Vagina (tissue), 2 donors: ENCODE results near the gene NRAP. TPM values are rescaled to one million over a fixed set of nuclear protein-coding genes. Genes with fewer than 3 reads are reported as not detected.

Experiments used
- DNase-seq, 2 donors: peaks; one replicate each; pipeline ENCODE4 v3.0.0-alpha.2; 2017; ENCODE audit errors: extremely low spot score in 2 of 2
- H3K27ac ChIP-seq: fragments of 200-600 bp; sonication (generic); one replicate; pipeline ENCODE4 v1.5.1; 2019
- H3K27me3 ChIP-seq: fragments of 200-600 bp; sonication (generic); one replicate; pipeline ENCODE4 v1.5.1; 2019
- H3K36me3 ChIP-seq, 2 donors: fragments of 200-600 bp; sonication (generic); one replicate each; pipeline ENCODE4 v1.5.1; 2017 to 2019
- H3K4me1 ChIP-seq: fragments of 200-600 bp; sonication (generic); one replicate; pipeline ENCODE4 v1.5.1; 2019
- H3K4me3 ChIP-seq, 2 donors: fragments of 200-600 bp; sonication (generic); 1 replicate in 1 of 2; 2 replicates in 1 of 2; pipeline ENCODE4 v1.5.1; 2016 to 2019
- H3K9me3 ChIP-seq: fragments of 200-600 bp; sonication (generic); one replicate; pipeline ENCODE4 v1.5.1; 2019
- POLR2A ChIP-seq, 2 donors: fragments of 450-650 bp; IDR thresholded peaks; one replicate each; pipeline ENCODE4 v1.6.1; 2017; ENCODE audit warnings: antibody characterized with exemption in 2 of 2, mild to moderate bottlenecking in 2 of 2, moderate library complexity in 2 of 2
- POLR2AphosphoS5 ChIP-seq, 2 donors: sonication (generic); formaldehyde crosslinking; IDR thresholded peaks; one replicate each; pipeline ENCODE4 v1.9.0; 2017; ENCODE audit warnings: antibody characterized with exemption in 2 of 2, mild to moderate bottlenecking in 2 of 2, low read depth in 1 of 2; ENCODE audit not compliant: insufficient read depth in 1 of 2
- intact Hi-C: fragments of 100-400 bp; cut with DNase I; formaldehyde crosslinking; loops from one replicate; pipeline ENCODE4 v1.15.1; 2023
- total RNA-seq: library from RNA; depleted of rRNA; stranded (reverse); fragments of >200 nt; gene quantifications from one replicate; pipeline ENCODE4 v1.2.3, GENCODE V29; 2016
- TF ChIP-seq, protein P1 (sequence below), 3 experiments: fragments of 450-650 bp in 2 of 3; fragments of 200-600 bp in 1 of 3; sonication (generic) in 1 of 3; IDR thresholded peaks; one replicate each; pipeline ENCODE4 v1.5.1; 2017 to 2019; ENCODE audit warnings: antibody characterized with exemption in 3 of 3, mild to moderate bottlenecking in 2 of 3, moderate library complexity in 2 of 3

Gene NRAP
- total RNA-seq, 1 donor from 2014 or later: not detected

DNA sequence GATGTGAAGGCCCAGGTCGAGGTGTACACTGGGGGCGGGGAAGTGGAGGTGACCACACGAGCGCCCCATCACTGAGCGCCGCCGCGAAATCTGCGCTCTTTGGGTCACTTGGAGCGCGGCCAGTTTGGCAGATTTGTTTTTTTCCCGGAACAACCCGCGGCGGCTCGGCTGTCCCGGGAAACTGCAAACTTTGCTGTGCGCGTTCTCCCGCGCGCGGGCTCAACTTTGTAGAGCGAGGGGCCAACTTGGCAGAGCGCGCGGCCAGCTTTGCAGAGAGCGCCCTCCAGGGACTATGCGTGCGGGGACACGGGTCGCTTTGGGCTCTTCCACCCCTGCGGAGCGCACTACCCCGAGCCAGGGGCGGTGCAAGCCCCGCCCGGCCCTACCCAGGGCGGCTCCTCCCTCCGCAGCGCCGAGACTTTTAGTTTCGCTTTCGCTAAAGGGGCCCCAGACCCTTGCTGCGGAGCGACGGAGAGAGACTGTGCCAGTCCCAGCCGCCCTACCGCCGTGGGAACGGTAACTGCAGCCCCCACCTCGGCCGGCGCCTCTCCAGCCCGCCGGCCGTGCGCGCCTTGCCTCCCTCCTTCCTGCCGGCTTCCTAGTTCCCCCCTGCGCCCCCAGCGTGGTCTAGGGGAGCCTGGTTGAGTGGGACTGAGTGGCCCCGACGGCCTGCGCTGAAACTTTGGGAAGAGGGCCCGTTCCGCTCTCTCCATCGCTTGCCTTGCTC is 15.8 kb upstream of the NRAP start, which contains the start of gene CASP7:
TSS of gene CASP7 (plus strand) at position 450 of the 727 bp plus-strand sequence. CDS start 17,582 bp downstream, outside the sequence.
- intact Hi-C loops: no loop called here
- TF ChIP-seq, protein P1, sequence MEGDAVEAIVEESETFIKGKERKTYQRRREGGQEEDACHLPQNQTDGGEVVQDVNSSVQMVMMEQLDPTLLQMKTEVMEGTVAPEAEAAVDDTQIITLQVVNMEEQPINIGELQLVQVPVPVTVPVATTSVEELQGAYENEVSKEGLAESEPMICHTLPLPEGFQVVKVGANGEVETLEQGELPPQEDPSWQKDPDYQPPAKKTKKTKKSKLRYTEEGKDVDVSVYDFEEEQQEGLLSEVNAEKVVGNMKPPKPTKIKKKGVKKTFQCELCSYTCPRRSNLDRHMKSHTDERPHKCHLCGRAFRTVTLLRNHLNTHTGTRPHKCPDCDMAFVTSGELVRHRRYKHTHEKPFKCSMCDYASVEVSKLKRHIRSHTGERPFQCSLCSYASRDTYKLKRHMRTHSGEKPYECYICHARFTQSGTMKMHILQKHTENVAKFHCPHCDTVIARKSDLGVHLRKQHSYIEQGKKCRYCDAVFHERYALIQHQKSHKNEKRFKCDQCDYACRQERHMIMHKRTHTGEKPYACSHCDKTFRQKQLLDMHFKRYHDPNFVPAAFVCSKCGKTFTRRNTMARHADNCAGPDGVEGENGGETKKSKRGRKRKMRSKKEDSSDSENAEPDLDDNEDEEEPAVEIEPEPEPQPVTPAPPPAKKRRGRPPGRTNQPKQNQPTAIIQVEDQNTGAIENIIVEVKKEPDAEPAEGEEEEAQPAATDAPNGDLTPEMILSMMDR (IDR thresholded peaks at IDR 0.05): peak in 1 of 3 experiments; percentile 1
- TF ChIP-seq POLR2A (IDR thresholded peaks at IDR 0.05) (peak in 1 of 2 donors; percentile 33), POLR2AphosphoS5 (IDR thresholded peaks at IDR 0.05; ENCODE audit: insufficient read depth in 1 of 2, low read depth in 1 of 2) (peak in 1 of 2 donors; percentile 84)
- DNase-seq: no peak

DNA sequence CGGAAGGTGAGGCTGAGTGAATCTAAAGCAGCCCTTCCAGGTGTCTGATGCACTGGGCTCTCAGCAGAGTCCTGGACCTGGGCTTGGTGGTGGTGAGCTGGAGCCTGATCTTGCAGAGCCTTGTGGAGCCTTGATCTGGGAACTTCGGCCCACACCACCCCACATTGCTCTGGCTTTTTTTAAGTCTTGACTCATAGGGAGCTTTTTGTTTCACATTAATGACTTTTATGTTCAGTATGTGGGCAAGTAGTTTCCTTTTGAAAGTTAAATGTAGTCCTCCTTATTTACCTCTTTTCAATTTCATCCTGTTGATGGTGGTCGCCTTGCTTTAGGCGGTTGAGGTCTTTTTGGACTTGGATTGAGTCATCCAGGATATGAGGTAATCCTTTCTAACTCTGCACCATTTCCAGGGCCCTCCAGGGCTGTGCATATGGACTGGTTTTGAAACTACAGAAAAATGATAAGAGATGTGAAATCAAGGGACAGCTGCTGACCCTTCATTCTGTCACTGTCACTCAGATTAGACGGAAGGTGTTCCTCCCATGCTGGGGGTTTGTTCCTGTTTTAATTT is 2.9 kb upstream of the NRAP start:
- no peaks in the 10 kb centered on the region for H3K36me3 ChIP-seq
- no peak for DNase-seq
- intact Hi-C loops: no loop called here
- H3K27me3 ChIP-seq: no peaks in the 10 kb centered on the region
- no peaks in the 10 kb centered on the region for H3K9me3 ChIP-seq
- no peak for TF ChIP-seq POLR2AphosphoS5 (IDR thresholded peaks at IDR 0.05; ENCODE audit: insufficient read depth in 1 of 2, low read depth in 1 of 2)
- TF ChIP-seq, protein P1 (IDR thresholded peaks at IDR 0.05): no peak
- no peak for TF ChIP-seq POLR2A (IDR thresholded peaks at IDR 0.05)
- no peak overlapping the region for H3K4me3 ChIP-seq
- H3K4me1 ChIP-seq: no peaks in the 10 kb centered on the region
- no peak overlapping the region for H3K27ac ChIP-seq

More for the DNA sequence above, 15.8 kb upstream of the NRAP start, which contains the start of gene CASP7:
- H3K36me3 ChIP-seq: no peaks in the 10 kb centered on the region
- no peaks in the 10 kb centered on the region for H3K27me3 ChIP-seq
- peak within 1 kb of the TSS; percentile 82 for H3K4me3 ChIP-seq
- H3K9me3 ChIP-seq: no peaks in the 10 kb centered on the region
- H3K4me1 ChIP-seq: peaks cover 21% of the 10 kb centered on the region
- peak within 1 kb of the TSS; percentile 99 for H3K27ac ChIP-seq

DNA sequence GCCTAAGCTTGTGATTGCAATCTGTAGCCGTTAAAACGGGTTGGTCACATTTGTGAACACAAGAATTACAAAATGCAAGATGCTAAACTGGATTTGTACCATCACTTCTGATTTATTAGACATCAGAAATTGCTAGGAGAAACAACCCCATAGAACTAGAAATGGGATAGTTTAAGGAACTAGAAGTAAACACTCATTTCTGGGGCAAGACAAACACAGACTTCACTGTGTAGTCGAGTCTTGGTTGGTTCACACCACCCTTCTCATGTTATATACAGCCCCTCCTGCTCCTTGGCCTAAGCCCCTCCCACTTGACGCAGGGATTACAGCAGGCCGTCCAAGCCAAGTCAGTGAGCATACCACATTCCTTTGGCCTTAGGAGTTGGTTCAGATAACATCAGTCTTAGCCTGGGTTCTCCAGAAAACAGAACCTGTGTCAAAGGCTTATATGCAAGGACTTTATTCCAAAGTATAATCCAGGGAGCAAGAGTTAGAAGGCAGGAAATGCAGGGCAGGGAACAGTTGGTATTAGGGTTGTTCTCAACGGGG is 2.0 kb upstream of the NRAP start:
- no peak for DNase-seq
- H3K36me3 ChIP-seq: no peaks in the 10 kb centered on the region
- no peaks in the 10 kb centered on the region for H3K27me3 ChIP-seq
- TF ChIP-seq, protein P1 (IDR thresholded peaks at IDR 0.05): no peak
- TF ChIP-seq POLR2AphosphoS5 (IDR thresholded peaks at IDR 0.05; ENCODE audit: insufficient read depth in 1 of 2, low read depth in 1 of 2) (no peak), POLR2A (IDR thresholded peaks at IDR 0.05) (no peak)
- H3K27ac ChIP-seq: no peak overlapping the region
- intact Hi-C loops: no loop called here
- H3K9me3 ChIP-seq: no peaks in the 10 kb centered on the region
- H3K4me1 ChIP-seq: no peaks in the 10 kb centered on the region
- no peak overlapping the region for H3K4me3 ChIP-seq

DNA sequence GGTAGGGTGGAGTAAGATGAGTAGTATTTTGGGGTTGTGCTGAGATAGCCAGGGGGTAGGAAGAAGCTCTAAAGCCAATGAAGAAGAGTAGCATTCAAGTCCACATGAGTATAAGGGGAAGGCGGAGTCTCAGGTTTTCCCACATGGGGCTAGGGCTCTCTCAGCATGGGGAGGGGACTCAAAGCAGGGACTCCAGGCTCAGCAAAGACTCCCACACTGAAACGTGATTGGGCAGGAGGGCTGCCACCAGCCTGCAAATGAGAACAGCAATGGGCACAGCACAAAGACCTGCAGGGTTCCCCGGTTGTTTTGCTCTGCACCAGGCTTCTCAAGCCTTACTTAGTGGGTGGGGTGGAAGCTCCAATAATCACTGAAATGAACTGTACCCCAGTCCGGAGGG is 1.5 kb upstream of the NRAP start:
- no peak for DNase-seq
- no peaks in the 10 kb centered on the region for H3K4me1 ChIP-seq
- no peak overlapping the region for H3K27ac ChIP-seq
- TF ChIP-seq POLR2AphosphoS5 (IDR thresholded peaks at IDR 0.05; ENCODE audit: insufficient read depth in 1 of 2, low read depth in 1 of 2): no peak
- TF ChIP-seq POLR2A (IDR thresholded peaks at IDR 0.05): no peak
- TF ChIP-seq, protein P1 (IDR thresholded peaks at IDR 0.05): no peak
- H3K27me3 ChIP-seq: no peaks in the 10 kb centered on the region
- H3K4me3 ChIP-seq: no peak overlapping the region
- H3K36me3 ChIP-seq: no peaks in the 10 kb centered on the region
- intact Hi-C loops: no loop called here
- H3K9me3 ChIP-seq: no peaks in the 10 kb centered on the region
